Activated CD4-positive, alpha-beta T cell treated with anti-CD3 and anti-CD28 coated beads for 24 hours (primary cell): ENCODE measurements around the gene MYCBPAP.
"Not testable (repeated sequence)": the region's sequence is repeated elsewhere in the genome, so short reads cannot be mapped to it uniquely, and the experiment has no call there.

ENCODE experiments used
- DNase-seq, 2 donors: peaks; one replicate each; pipeline ENCODE4 v3.0.0-alpha.2; 2020; ENCODE audit warnings: low read depth in 2 of 2

MYCBPAP gene

DNA sequence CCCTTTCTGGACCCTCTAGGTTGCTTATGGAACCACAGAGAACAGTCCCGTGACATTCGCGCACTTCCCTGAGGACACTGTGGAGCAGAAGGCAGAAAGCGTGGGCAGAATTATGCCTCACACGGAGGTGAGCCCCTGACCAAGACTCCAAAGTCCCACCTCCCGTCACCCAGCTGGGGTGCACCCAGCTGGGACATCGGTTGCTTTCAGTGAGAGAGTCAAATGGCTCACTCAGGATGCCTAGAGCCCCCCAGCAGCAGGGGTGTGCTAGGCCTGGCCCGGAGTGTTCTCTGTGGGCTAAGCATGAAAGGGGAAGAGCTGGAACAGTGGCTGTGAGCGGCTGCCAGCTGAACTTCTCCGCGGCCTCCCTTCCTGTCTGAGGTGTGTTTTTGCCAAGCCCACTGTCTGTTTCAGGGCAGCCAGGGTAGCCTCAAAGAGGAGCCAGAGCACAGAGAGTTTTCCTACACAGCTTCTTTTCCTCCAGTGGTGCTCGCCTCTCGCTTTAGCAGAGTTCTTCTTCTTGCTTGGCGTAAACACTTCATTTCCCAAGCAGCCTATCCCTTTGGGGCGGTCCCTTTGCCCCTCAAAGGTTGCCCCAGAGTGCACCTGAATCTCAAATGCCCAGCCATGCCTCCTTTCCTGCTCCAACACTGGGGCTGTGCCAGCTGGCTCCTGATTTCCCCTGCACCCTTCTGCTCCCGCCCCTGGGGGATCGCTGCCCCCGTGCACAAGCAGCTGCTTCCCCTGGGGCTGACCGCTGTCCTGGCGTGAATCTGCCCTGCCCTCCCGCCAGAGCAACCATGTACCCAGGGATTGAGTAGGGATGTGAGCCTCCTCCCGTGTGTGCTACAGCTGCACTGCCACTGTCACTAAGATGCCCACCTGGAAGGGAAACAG, 37.0 kb upstream of the MYCBPAP start:
- DNase-seq, result no peak

GRCh38 chr17:50472286-50472685, 36.0 kb upstream of the MYCBPAP start:
- DNase-seq, result no peak

- DNase-seq, result not testable (repeated sequence)
These were observed 35.5 kb upstream of the MYCBPAP start for GRCh38 chr17:50472761-50473161.

DNA sequence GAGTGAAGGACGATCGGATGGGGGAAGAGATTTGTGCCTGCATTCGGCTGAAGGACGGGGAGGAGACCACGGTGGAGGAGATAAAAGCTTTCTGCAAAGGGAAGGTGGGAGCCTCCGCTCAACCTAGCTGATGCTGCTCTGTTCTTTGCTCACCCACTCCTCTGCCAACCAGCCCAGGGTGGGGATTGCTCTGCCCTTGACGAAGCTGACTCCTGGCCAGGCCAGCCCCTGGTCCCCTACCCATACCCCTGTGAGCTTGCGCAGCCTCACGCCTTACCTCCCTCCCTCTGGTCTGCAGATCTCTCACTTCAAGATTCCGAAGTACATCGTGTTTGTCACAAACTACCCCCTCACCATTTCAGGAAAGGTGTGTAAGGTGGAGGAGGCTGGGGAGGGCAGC, 34.3 kb upstream of the MYCBPAP start:
- DNase-seq, result no peak

GRCh38 chr17:50474523-50474922, 33.7 kb upstream of the MYCBPAP start:
- no peak for DNase-seq

- no peak for DNase-seq
These were observed 32.9 kb upstream of the MYCBPAP start for GRCh38 chr17:50475362-50475761.

GRCh38 chr17:50475775-50476544, 32.3 kb upstream of the MYCBPAP start:
- not testable (repeated sequence) for DNase-seq

- DNase-seq, result no peak
These were observed 31.5 kb upstream of the MYCBPAP start for GRCh38 chr17:50476545-50477315.

DNA sequence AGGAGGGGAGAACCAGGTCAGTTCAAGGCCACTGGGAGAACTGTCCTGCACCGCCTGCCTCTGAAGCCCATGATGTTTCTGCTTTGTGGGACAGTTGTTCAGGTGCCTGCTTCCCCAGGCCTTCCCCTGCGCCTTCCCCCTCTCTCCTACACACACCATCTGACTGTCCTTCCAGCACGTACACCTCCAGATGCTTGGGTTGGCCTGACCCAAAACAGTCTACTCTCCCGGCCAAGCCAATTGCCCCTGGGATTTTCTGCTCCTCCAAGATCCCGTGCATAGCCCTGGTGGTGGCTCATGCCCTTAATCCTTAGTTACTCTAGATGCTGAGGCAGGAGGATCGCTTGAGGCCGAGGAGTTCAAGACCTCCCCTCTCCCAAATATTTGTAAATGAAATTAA, 30.3 kb upstream of the MYCBPAP start:
- DNase-seq, result no peak

DNA sequence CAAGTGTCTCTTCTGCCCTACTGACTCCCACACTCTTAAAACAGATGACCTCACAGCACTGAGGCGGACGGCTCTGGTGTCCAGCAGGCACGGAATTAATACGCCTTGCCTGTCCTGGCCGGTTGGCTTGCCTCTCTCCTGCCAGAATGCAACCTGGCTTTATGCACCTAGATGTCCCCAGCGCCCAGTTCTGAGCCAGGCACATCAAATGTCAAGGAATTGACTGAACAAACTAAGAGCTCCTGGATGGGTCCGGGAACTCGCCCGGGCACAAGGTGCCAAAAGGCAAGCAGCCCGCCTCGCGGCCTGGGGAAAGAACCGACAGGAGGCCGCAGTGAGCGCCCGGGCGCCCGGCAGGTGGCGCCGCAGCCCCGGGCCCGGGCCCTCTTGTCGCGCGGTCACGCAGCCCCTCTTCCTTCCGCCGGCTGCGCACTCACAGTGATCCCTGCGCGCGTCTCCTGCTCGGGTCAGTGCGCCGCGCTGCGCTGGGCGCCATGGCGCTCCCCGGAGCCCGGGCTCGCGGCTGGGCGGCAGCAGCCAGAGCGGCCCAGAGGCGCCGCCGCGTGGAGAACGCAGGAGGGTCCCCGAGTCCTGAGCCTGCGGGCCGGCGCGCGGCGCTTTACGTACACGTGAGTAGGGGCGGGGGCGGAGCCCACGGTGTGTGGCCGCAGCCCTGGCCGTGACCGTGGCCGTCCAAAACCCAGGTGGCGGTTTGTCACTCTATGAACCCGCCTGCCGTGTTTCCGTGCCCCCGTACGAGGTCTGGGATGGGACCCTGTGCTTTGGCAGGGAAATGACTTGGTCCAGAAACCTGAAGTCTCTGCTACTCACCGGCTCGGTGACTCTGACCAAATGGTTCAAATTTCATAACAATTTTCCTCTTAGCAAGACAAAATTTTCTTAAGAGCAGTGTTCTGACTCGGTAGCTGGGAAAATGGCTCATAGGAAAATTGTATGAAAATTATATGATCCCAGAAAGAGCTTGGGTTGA, 29.6 kb upstream of the MYCBPAP start, which contains the start of gene RSAD1:
RSAD1 (plus strand) TSS at position 470 of the 991 bp plus-strand sequence; CDS start at position 495, 25 bp downstream.
- peak; percentile 74 to 77 for DNase-seq

- peak; percentile 37 to 56 for DNase-seq
These were observed 28.6 kb upstream of the MYCBPAP start for GRCh38 chr17:50479522-50480141.

DNA sequence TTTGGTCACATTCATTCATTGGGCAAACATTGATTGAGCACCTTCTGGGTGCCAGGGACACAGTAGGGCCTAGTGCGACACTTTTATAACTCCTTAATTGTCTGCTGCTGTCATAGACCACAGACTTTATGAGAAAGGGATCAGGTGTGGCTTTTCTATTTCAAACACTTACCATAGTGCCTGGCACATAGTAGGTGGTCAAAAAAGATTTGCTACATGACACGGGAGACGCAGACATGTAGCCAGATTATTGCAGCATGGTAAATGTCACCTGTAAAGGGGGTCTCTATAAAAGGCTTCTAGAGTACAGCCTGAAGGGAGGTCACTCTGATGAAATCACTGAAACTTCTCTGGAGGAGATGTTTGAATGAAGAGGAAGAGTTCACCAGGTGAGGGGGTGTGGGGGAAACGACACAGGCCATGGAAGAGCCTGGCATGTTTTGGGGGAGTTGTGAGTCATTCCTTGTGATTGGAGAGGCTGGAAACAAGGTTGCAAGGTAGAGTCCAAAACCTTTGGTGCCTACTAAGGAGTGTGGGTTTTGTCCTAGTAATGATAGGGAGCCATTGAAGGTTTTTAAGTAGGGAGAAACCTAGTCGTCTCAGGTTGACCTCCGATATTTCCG, 28.0 kb upstream of the MYCBPAP start:
- DNase-seq, result no peak

GRCh38 chr17:50480854-50481490, 27.3 kb upstream of the MYCBPAP start:
- DNase-seq, result no peak

DNA sequence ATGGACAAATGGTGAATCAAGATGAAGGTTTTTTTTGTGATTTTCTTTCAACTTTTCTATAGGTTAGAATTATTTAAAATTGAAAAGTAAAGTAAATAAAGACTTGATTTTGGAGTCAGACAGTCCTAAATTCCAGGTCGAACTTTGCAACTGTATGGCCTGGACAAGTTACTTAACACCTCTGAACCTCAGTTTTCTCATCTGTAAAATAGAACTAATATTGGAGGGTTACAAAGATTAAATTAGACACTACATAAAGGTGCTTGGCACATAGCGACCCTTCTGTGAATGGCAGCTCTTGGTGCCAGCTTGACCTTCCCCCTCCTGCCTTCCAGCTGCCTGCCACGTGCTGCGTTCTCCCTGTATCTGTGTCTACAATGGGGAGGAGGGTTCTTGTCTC, 26.6 kb upstream of the MYCBPAP start:
- DNase-seq, result no peak

- no peak for DNase-seq
These were observed 26.1 kb upstream of the MYCBPAP start for GRCh38 chr17:50482110-50482509.

DNA sequence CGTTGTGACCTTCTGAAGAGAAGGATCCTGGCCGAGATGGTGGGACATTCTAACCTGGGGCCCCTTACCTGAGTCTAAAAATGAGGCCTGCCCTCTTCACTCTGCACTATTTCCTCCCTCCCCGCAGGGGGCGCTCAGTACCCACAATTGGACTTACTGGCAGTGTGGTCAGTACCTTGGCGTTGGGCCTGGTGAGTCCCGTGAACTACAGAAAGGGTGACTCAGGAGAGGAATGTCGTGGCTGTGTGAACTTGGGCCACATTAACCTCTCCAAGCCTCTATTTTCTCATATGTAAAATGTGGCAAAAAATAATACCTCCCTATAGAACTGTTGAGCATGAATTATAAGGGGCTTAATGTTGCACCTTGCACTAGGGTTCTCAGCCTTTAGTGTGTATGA, 25.7 kb upstream of the MYCBPAP start:
- DNase-seq, result peak; percentile 52 to 74

GRCh38 chr17:50483266-50483665, 25.0 kb upstream of the MYCBPAP start:
- no peak for DNase-seq

GRCh38 chr17:50484386-50485155, 23.7 kb upstream of the MYCBPAP start:
- no peak for DNase-seq
